GM19395 (cell line): ENCODE data around the gene NBAS.

Experiments used
- ATAC-seq: cut with Tn5 transposase; IDR thresholded peaks from one replicate; pipeline ENCODE4 v1.9.1; 2021; ENCODE audit warnings: mild to moderate bottlenecking, moderate library complexity; ENCODE audit not compliant: unreplicated experiment

NBAS gene

DNA sequence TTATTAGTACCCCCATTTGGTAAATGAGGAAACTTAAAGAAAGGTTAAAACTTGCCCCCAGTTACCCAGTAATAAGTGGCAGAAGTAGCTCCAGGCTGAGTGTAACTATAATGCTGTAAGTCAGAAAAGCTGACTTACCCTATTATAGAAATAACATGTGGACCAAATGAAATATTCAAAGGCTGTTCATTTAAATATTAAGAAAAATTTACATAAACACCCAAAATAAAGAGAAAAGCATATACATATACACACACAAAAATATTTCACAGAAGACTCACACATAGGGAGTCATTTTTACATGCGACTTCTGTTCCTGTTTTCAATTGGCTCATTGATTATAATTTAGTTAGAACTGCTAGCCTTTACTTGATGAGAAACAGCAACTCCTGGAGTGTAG is 189.1 kb downstream of the NBAS start:
- no peak for ATAC-seq

DNA sequence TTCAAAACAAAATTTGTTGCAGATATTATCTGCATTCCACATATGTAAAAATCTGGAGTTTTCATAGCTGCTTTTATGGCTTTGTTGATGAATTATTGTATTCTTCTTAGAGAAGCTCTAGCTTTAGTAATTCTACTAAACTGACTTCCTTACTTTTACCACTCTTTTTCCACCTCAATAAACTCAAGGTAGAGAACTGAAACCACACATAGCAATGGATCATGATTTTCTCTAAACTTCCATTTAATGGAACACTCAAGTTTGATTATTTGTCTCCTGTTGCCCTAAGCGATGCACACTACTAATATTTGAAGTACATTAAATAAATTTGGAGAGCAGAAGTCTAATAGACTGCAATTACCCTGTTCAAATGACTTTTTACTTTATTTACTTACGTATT is 192.0 kb downstream of the NBAS start:
- no peak for ATAC-seq

DNA sequence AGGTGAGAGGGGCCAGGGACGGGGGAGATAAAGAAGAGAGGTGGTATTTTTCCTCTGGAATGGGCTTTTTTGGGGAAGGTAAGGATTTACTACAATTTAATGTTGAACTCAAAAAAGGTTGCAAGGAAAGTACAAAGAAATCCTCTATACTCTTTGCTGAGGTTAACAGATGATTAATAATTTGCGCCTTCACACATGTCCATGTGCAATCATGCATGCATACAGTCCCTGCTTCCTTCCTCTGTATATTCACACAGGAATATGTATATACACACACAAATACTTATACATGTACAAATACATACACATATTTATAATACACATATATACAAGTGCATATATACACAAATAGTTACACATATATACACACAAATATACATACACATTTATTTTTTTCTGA is 193.4 kb downstream of the NBAS start:
- ATAC-seq: no peak

DNA sequence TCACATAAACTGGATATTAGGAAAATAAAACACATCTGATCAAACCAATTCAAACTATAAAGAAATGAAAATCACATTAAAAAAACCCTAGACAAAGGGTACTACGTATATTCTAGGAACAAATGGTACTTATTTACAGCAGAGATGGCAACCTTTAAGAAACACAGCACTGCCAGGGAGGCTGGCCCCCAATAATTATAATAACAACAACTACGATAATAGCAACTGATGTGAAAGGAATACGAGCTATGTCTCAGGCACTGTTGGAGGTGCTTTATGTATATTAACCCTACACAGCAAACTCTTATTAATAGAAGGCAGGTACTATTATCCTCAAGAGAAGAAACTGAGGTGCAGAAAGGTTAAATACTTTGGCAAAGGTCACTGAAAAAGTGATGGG is 193.9 kb downstream of the NBAS start:
- no peak for ATAC-seq

DNA sequence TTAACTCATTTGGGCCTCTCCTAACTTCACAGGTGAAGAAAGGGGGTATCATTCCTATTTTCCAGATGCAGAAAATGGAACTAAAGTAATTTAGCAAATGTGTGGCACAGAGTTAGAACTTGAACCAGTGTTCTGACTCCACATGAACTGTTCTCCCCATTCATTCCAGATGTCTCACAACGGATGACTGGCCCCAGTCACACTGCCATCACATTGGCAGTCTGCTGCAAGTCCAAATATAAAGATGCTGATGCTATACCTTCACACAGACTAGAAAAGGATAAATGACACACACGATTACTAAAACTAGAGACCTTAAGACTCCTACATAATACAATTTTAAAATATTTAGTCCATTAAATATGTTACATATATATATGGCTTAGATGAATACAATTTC is 195.7 kb downstream of the NBAS start:
- no peak for ATAC-seq

DNA sequence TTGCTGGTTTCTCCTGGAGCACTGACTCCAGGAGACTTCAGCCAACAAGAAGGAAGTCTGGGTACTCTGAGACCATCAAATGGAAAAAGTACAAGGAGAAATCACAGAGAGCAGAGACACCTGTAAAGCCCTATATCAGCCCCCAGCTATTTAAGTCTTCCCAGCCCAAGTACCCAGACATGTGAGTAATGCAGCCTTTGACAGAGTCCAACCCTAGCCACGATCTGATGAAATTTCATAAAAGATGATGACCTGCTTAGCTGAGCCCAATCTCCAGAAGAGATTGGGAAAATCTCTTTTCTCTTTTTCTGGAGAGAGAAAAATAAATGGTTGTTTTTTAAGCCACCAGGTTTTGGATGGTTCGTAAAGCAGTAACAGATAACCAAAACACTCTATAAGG is 196.6 kb downstream of the NBAS start:
- no peak for ATAC-seq

DNA sequence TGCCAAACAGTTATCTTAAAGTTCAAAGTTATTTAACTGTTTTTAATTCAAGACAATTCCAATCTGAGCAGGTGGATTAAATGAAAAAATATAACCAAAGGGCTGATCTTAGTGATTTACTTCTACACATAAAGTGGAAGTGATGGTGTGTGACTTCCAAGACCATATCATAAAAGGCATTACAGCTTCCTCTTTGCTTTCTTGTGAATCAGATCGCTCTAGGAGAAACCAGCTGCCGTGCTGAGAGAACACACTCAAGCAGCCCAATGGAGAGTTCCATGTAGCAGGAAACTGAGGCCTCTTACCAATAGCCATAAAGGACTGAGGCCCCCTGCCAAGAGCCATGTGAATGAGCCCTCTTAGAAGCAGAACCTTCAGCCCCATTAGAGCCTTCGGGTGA is 197.4 kb downstream of the NBAS start:
- no peak for ATAC-seq

DNA sequence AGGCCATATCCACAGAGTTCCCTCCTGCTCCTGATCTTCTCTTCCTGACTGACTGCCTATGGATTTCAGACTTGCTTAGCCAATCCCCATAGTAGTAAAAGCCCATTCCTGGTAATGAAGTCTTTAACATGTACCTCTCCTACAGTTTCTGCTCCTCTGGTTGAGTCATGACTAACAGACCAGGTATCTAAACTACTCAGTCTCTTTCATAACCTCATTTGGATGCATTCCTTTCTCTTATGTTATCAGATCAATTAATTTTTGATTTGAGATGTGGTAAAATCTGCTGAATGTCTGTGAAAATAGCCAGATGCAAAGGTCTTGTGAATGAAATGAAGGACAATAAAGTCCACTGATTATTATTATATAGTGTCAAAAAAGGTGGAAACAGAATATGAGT is 198.0 kb downstream of the NBAS start:
- no peak for ATAC-seq

DNA sequence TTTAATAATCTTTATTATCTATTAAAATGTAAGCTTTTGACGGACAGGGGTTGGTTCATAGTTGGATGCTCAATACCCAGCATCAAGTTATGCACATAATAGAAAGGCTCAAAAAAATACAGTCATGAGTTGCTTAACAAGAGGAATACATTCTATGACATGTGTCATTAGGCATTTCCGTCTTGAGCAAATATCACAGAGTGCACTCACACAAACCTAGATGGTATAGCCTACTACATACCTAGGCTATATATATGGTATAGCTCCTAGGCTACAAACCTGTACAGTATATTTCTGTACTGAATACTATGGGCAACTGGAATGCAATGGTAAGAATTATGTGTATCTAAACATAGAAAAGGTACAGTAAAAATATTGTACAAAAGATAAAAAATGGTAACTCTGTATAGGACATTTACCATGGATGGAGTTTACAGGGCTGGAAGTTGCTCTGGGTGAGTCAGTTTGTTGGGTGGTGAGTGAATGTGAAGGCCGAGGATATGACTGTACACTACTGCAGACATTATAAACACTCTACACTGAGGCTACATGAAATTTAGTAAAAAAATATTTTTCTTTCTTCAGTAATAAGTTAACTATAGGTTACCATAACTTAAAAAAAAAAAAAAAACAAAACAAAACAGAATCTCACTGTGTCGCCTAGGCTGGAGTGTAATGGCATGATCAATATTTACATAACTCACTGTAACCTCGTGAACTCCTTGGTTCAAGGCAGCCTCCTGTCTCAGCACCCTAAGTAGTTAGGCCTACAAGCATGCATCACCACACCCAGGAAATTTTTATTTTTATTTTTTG is 201.2 kb downstream of the NBAS start:
- no peak for ATAC-seq

DNA sequence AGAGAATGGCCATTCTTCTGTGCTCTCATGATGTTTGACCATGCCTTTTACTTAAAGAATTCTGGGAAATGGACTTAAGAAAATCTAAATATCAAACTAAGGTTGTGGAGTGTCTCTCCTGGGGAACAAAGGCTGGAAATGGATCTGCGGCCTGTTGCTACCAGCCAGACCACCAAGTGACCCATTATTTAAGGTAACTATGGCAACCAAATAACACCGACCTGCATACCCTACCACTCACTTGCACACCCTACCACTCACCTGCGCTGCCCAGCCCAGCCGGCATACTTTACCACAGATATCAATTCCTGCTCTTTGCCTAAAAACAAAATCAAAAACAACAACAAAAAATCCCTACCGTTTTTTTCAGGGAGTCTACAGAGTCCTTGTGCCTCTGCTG is 203.2 kb downstream of the NBAS start:
- no peak for ATAC-seq

DNA sequence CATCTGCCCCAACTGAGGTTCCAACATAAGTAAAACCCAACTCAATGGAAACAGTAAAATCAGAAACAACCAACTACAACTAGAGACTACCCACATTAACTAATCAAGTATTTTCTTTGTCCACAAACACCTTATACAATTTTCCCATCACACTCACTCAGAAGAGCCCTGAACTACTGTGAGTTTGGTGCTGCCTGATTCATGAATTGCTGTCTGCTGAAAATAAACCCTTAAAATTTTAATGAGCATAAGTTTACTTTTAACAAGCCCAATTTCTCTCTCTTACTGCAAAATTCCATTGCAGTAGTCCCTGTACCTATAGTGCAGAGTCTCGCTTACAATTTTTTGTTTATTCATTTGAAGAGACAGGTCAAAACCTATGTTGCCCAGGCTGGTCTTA is 203.9 kb downstream of the NBAS start:
- ATAC-seq: no peak

DNA sequence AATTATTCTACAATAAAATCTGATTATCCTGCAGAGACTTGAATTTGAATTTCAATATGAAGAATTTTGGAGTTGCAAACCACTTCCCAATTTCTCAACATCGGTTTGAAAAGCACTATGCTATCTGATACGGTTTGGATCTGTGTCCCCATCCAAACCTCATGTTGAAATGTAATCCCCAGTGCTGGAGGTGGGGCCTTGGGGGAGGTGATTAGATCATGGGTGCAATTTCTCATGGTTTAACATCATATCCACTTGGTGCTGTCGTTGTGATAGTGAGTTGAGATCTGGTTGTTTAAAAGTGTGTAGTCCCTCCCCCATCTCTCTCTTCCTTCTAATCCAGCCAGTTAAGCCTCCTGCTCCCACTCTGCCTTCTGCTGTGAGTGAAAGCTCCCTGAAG is 205.7 kb downstream of the NBAS start:
- ATAC-seq: no peak

DNA sequence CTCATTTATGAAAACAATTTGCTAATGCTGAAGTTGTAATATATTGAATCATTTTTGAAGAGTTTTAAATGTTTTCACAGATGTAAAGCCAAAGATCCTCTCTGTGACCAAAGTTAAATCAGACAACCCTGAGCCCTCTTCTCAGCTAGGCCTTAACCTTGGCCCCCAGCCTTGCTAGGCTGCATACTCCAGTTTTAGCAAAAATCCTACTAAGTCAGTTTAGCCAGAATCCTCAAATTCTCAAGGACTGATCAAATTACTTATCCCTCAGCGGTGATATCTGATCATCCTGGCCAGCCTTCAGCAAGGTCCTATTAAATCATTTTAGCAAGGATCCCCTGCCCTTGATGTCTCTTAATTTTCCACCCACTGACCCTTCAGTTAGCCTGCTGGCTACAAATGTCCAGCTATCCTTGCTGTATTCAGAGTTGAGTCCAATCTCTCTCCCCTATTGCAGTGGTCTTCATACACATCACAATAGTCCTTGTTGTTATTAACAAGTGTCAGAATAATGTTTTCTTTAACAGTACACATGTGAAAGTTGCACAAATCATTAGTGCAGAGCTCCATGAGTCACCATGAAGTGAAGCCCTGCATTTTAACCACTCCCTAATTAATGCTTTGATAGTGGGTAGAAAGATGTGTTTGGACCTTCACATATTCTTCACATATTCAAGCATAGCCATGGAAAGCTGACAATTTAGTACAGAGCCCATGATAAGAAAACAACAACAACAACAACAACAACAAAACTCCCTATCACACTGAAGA is 206.4 kb downstream of the NBAS start:
- no peak for ATAC-seq

DNA sequence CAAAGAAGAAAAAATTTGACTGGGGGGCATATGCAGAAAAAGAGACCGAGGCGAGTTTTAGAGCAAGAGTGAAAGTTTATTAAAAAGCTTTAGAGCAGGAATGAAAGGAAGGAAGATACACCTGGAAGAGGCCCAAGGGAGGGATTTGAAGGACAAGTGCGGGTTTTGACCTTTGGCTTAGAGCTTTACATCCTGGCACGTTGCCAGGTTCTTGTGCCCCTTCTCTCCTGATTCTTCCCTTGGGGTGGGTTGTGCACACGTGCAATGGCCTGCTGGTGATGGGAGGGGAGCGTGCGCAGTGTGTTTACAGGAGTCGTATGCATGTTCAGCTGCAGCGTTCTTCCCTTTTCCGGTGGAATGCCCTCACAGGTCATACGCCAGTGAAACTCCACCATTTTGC is 208.8 kb downstream of the NBAS start:
- no peak for ATAC-seq

DNA sequence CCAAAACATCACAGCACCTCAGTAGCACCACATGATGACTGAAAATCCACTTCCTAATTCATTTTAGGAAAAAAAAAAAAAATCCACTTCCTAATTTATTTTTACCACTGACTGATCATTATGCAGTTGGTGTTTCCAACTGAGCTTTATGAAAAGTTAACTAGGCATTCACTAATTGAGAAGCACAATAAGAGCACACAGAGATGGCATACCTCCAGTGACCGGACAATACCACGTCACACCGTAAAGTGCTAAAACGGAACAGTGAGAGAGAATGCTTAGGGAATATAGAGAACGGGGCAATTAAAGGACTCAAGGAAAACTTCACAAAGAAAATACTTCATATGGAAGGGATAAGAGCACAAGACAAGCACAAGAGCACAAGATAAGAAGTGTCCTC is 212.5 kb downstream of the NBAS start:
- no peak for ATAC-seq

DNA sequence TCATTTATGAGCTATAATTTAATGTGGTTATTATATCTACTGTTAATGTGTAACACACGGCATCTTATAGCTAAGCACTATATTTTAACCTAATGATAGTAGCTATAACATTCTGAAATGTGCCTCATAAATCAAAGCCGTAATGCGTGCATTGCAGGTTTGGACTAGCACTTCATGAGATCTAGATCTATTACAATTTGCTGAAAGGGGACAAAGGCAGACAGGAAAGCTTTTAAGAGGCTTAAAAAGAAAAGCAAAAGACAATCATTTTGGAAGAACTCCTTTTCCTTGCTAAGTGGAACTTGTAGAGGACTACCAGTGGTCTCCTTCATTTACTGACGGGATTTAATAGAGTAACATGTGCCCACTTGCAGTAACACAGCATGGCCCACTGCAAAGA is 213.1 kb downstream of the NBAS start:
- no peak for ATAC-seq

DNA sequence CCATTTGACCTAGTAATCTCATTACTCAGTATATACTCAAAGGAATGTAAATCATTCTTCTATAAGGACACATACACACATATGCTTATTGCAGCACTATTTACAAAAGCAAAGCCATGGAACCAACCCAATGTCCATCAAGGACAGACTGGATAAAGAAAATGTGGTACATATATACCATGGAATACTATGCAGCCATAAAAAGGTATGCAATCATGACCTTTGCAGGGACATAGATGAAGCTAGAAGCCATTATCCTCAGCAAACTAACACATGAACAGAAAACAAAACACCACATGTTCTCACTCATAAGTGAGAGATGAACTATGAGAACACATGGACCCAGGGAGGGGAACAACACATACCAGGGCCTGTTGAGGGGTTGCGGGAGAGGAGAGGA is 214.5 kb downstream of the NBAS start:
- no peak for ATAC-seq

DNA sequence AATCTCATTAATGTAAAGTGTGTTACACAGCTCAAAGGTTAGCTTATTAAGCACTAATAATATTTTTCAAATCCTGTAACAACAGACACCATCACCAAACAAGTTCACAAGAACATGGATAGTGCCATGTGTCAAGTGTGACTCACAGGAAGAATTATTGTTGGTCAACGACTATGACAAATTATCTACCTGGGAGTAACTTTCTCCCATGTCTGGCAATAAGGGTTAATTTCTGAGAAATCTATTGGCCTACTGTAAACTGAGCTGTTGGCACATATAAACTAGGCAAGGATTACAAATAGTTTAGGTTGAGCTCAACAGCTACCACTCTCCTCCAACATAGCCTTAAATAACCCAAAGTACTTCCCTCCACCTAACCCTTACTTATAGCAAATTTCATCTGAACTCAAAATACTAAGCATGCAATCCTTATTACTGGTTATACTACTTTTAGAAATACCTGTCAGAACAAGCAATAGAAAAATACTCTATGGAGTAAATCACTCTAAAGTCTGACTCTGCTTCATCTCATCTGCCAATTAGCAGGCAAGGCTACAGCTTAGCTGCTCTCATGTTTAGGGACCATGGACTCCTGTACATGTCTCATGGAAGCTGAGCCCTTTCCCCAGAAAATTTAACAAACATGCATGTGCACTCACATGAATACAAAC is 223.0 kb downstream of the NBAS start:
- no peak for ATAC-seq

DNA sequence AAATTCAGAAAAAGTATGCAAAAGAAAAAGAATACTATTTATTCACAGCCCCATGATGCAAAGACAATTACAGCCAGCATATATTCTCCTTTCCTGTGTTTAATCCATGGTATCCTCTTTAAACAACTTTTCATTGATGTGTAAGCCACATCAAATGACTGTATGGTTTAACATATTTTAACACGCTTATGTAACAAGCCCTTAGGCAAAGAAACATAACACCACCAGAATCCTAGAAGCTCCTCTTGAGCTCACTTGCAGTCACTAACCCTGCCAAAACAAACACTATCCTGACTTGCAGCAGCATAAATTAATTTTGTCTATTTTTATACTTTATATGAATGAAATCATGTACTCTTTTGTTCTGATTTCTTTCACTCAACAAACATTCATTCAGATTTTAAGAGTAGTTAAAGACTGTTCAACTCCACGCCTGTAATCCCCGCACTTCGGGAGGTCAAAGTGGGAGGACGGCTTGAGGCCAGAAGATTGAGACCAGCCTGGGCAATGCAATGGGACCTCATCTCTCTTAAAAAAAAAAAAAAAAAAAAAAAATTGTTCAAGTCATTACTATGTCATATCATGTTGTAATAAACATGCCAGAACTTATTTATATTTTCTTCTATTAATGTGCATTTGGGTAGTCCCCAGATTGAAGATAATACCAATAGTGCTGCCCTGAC is 226.3 kb downstream of the NBAS start:
- ATAC-seq: no peak

DNA sequence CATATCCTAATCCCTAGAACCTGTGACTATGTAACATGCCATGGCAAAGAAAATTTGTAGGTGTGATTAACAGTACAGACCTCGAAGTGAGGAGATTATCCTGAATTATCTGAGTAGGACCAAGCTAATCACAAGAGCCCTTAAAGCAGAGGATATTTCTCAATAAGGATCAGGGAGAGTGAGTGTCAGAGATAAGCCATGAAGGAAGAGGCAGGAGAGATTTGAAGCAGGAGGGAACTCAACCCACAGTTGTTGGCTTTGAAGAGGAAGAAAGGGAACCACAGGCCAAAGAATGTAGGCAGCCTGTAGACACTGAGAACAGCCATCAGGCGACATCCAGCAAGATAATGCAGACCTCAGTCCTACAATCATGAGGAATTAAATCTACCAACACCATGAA is 229.3 kb downstream of the NBAS start:
- ATAC-seq: no peak

DNA sequence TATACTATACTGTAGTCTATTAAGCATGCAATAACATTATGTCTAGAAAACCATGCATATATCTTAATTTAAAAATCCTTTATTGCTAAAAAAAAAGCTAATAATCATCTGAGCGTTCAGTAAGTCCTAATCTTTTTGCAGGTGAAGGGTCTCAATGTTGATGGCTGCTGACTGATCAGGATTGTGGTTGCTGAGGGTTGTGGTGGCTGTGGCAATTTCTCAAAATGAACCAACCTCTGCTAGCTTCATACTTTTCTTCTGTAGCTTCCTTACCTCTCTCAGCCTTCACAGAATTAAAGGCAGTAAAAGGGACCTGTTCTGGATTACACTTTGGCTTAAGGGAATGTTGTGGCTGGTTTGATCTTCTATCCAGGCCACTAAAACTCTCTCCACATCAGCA is 235.8 kb downstream of the NBAS start:
- ATAC-seq: no peak
